ENCODE measurements around the gene TSPEAR.

DNA sequence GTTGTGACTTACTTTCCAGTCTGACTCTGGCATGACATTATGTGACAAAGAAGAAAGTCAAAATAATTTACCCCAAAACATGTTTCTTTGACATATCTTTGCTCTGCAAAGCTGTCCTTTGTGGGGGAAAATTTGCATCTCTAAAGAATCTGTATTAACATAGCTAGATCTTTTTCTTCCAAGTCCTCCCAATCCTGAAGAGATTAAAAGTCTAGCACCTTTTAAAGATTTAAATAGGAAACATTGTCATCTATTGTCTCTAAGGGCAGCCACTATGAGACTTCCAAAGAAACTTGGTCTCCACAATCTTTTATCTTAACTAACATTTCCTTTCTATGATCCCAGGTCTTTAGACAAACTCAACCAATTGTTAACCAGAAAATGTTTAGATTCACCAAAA, 240.0 kb downstream of the TSPEAR start:
- TF ChIP-seq, protein P1, sequence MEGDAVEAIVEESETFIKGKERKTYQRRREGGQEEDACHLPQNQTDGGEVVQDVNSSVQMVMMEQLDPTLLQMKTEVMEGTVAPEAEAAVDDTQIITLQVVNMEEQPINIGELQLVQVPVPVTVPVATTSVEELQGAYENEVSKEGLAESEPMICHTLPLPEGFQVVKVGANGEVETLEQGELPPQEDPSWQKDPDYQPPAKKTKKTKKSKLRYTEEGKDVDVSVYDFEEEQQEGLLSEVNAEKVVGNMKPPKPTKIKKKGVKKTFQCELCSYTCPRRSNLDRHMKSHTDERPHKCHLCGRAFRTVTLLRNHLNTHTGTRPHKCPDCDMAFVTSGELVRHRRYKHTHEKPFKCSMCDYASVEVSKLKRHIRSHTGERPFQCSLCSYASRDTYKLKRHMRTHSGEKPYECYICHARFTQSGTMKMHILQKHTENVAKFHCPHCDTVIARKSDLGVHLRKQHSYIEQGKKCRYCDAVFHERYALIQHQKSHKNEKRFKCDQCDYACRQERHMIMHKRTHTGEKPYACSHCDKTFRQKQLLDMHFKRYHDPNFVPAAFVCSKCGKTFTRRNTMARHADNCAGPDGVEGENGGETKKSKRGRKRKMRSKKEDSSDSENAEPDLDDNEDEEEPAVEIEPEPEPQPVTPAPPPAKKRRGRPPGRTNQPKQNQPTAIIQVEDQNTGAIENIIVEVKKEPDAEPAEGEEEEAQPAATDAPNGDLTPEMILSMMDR (IDR thresholded peaks at IDR 0.05 in 8 of 11, conservative IDR thresholded peaks at IDR 0.05 in 3 of 11), result no peak
- TF ChIP-seq POLR2A (IDR thresholded peaks at IDR 0.05) (no peak), POLR2AphosphoS5 (IDR thresholded peaks at IDR 0.05) (no peak)

All from spleen (tissue), 7 donors.